ENCODE results near the gene OSCP1.

DNA sequence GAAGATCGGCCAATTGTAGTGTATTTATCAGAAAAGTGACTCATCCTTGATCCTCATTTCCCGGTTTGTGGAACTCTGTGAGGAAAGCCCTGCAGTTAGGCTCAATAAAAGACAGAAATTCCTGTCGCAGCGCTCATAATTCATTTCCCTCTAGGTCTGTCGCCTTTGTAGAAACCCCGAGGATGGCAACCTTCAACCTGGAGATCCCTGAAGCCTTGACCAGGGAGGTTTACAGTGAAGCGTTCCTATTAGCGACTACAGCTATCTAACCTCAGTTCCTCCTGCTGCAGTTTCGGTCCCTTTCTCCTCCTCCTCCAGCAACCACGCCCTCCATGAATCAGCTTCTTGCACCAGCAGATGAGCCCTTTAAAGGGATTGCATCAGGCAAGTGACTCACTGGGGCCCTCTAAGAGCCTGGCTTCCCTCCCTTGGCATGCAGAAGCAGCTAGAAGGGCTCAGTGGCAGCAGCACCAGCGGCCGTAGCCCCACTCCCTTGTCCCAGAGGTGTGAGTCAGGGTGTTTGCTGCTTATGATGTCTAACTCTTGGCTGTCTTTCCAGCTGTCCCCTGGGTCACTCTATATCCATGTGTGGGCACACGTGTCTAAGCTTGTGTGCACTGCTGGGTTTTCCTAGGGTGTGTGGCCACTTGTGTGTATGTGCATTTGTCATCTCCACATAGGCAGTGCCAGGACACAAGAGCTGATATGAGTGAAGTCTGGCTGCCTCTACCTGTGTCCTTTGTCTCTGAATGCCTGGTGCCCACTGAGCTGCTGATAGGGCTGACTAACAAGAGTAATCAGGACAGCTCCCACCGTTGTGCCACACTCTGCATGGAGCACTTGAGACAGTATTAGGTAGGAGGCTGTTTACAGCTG, 63.7 kb downstream of the OSCP1 start:
- TF ChIP-seq, protein P1, sequence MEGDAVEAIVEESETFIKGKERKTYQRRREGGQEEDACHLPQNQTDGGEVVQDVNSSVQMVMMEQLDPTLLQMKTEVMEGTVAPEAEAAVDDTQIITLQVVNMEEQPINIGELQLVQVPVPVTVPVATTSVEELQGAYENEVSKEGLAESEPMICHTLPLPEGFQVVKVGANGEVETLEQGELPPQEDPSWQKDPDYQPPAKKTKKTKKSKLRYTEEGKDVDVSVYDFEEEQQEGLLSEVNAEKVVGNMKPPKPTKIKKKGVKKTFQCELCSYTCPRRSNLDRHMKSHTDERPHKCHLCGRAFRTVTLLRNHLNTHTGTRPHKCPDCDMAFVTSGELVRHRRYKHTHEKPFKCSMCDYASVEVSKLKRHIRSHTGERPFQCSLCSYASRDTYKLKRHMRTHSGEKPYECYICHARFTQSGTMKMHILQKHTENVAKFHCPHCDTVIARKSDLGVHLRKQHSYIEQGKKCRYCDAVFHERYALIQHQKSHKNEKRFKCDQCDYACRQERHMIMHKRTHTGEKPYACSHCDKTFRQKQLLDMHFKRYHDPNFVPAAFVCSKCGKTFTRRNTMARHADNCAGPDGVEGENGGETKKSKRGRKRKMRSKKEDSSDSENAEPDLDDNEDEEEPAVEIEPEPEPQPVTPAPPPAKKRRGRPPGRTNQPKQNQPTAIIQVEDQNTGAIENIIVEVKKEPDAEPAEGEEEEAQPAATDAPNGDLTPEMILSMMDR (conservative IDR thresholded peaks at IDR 0.05), result no peak
- no peak for TF ChIP-seq ZFX (IDR thresholded peaks at IDR 0.05)
